Measurements from ENCODE around the gene FAM216A. TPM values are rescaled to one million over a fixed set of nuclear protein-coding genes. Genes with fewer than 3 reads are reported as not detected.
"Not testable (repeated sequence)": the region's sequence is repeated elsewhere in the genome, so short reads cannot be mapped to it uniquely, and the experiment has no call there.

The FAM216A gene
- total and polyA plus RNA-seq, 9 of the 15 experiments (the other 6 are each of a cell fraction or from before 2014, with no cell fraction given) = 17.2 to 96.9 (median 48.5) TPM

GRCh38 chr12:110518014-110518413 is 49.4 kb downstream of the FAM216A start:
- CTCF ChIA-PET (ENCODE audit: low intra/inter-chr PET ratio); H3K36me3 ChIP-seq (ENCODE audit: control insufficient read depth, insufficient read depth, low read length): not testable (repeated sequence)

GRCh38 chr12:110520876-110521712 is 52.4 kb downstream of the FAM216A start:
- DNase-seq (ENCODE audit: extremely low read depth in 1 of 4, low spot score in 3 of 4); H3K4me2 ChIP-seq (ENCODE audit: insufficient read depth, low read length); H3K27ac ChIP-seq (ENCODE audit: extremely low read depth, low read depth, low read length); POLR2A ChIA-PET; H3K36me3 ChIP-seq (ENCODE audit: control insufficient read depth, insufficient read depth, low read length); H3K9me1 ChIP-seq (ENCODE audit: control insufficient read depth, insufficient read depth, low read length); intact Hi-C loops (cut with micrococcal nuclease); H3K9me3 ChIP-seq (replicated peaks; ENCODE audit: control insufficient read depth, insufficient read depth, low read depth, low read length); BruUV-seq (replicated peaks); H3K9ac ChIP-seq (ENCODE audit: insufficient read depth in 1 of 2, low read depth in 2 of 2, low read length in 2 of 2); FAIRE-seq; H3K27me3 ChIP-seq (ENCODE audit: control insufficient read depth in 2 of 2, insufficient read depth in 2 of 2, low read length in 2 of 2); H4K20me1 ChIP-seq (replicated peaks; ENCODE audit: control insufficient read depth, insufficient read depth, low read length); H3K79me2 ChIP-seq (ENCODE audit: control insufficient read depth, insufficient read depth, low read length); in situ Hi-C loops (cut with MboI); H3K4me3 ChIP-seq; H3K4me1 ChIP-seq (replicated peaks in 1 of 2; ENCODE audit: control insufficient read depth in 2 of 2, insufficient read depth in 2 of 2, low read length in 2 of 2); CTCF ChIA-PET (ENCODE audit: low intra/inter-chr PET ratio); TF ChIP-seq CEBPG (CRISPR knock-in tag; IDR thresholded peaks at IDR 0.05): not testable (repeated sequence)
- ATAC-seq = peak; percentile 81
- H2AFZ ChIP-seq (ENCODE audit: low read depth, low read length) = peak overlapping the region; percentile 44; the same call in 1 of the 2 replicates
- 26% methylated on average over 8 of the region's 11 CpGs for WGBS (ENCODE audit: insufficient coverage, low coverage, missing lambda C conversion rate)
- peak; percentile 54 to 88 for TF ChIP-seq CEBPG (tag; conservative IDR thresholded peaks at IDR 0.05 in 1 of 2, IDR thresholded peaks at IDR 0.05 in 1 of 2)
- peak; percentile 29; the same call in 1 of the 2 replicates for TF ChIP-seq ESRRA (IDR thresholded peaks at IDR 0.05; ENCODE audit: borderline replicate concordance, low read depth)
- TF ChIP-seq SMARCA4 (IDR thresholded peaks at IDR 0.05) = peak; percentile 37; the same call in 1 of the 2 replicates
- 0 out of 2 replicates have a peak, but pooled peaks have one; percentile 15 for TF ChIP-seq SOX6 (IDR thresholded peaks at IDR 0.05)
- peak; percentile 88 for TF ChIP-seq ZBTB33 (CRISPR knock-in tag; IDR thresholded peaks at IDR 0.05)
- TF ChIP-seq KLF1 (tag; IDR thresholded peaks at IDR 0.05) = 0 out of 2 replicates have a peak, but pooled peaks have one; percentile 32
- 0 out of 2 replicates have a peak, but pooled peaks have one; percentile 9 for TF ChIP-seq ARID1B (IDR thresholded peaks at IDR 0.05)
- peak; percentile 27; the same call in 1 of the 2 replicates for TF ChIP-seq SMARCE1 (IDR thresholded peaks at IDR 0.05)
- peak; percentile 25; the same call in 1 of the 2 replicates for TF ChIP-seq RFX1 (IDR thresholded peaks at IDR 0.05)
- TF ChIP-seq TRIM24 (IDR thresholded peaks at IDR 0.05) = peak; percentile 25 to 46; a peak in 2 of 4 replicates
- 0 out of 2 replicates have a peak, but pooled peaks have one; percentile 26 for TF ChIP-seq ZNF384 (IDR thresholded peaks at IDR 0.05; ENCODE audit: low read depth, low read length)

More at GRCh38 chr12:110518014-110518413, 49.4 kb downstream of the FAM216A start:
- H2AFZ ChIP-seq (ENCODE audit: low read depth, low read length); H3K4me1 ChIP-seq (replicated peaks in 1 of 2; ENCODE audit: control insufficient read depth in 2 of 2, insufficient read depth in 2 of 2, low read length in 2 of 2); H3K27me3 ChIP-seq (ENCODE audit: control insufficient read depth in 2 of 2, insufficient read depth in 2 of 2, low read length in 2 of 2); H3K9me3 ChIP-seq (replicated peaks; ENCODE audit: control insufficient read depth, insufficient read depth, low read depth, low read length); H3K4me3 ChIP-seq; intact Hi-C loops (cut with micrococcal nuclease); ATAC-seq; BruUV-seq (replicated peaks); H3K9ac ChIP-seq (ENCODE audit: insufficient read depth in 1 of 2, low read depth in 2 of 2, low read length in 2 of 2); H3K27ac ChIP-seq (ENCODE audit: extremely low read depth, low read depth, low read length); H3K79me2 ChIP-seq (ENCODE audit: control insufficient read depth, insufficient read depth, low read length); H3K4me2 ChIP-seq (ENCODE audit: insufficient read depth, low read length); DNase-seq (ENCODE audit: extremely low read depth in 1 of 4, low spot score in 3 of 4); FAIRE-seq; POLR2A ChIA-PET; in situ Hi-C loops (cut with MboI); H4K20me1 ChIP-seq (replicated peaks; ENCODE audit: control insufficient read depth, insufficient read depth, low read length); H3K9me1 ChIP-seq (ENCODE audit: control insufficient read depth, insufficient read depth, low read length): not testable (repeated sequence)
- TF ChIP-seq BCOR (IDR thresholded peaks at IDR 0.05) (peak; percentile 42; the same call in 1 of the 2 replicates), ZNF121 (CRISPR knock-in tag; conservative IDR thresholded peaks at IDR 0.05) (peak; percentile 43; the same call in 1 of the 2 replicates)
- 44% methylated on average over 5 of the region's 8 CpGs for WGBS (ENCODE audit: insufficient coverage, low coverage, missing lambda C conversion rate)

Measured in K562 (cell line).